ENCODE data around the gene TSPAN18. TPM values are rescaled to one million over a fixed set of nuclear protein-coding genes. Genes with fewer than 3 reads are reported as not detected.

The TSPAN18 gene
- total and polyA plus RNA-seq, 2 experiments from 2014 or later: 6.0 to 10.6 TPM

DNA sequence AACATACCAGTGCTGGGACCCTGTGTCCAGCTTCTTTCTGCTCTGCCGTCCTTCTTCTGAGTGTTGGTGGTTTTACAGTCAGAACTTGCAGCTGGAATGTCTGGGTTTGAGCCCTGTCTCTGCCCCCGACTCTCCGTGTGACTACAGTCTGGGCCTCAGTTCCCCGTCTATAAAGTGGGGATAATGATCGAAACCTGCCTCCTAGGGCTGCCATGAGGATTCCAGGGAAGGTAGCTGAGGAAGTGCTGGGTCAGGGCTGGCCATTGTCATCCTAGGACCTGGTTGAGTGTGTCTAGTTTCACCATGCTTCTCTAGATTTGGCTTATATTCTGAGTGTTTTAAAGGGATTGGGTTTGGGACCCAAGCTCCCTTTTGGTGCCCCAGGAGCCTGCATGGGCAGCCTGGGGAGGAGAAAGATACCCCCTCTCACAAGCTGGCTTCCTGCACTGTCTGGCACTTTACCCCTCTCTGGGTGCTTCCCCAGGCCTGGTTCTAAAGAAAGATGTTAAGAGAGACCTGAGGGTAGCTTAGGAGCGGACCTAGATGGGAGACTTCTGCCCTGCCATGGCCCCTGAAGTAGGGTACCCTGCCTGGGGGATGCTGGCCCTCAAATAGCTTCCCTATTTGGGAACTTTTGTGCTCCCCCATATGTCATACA, 49.9 kb downstream of the TSPAN18 start (continued):
- TF ChIP-seq, protein P1, sequence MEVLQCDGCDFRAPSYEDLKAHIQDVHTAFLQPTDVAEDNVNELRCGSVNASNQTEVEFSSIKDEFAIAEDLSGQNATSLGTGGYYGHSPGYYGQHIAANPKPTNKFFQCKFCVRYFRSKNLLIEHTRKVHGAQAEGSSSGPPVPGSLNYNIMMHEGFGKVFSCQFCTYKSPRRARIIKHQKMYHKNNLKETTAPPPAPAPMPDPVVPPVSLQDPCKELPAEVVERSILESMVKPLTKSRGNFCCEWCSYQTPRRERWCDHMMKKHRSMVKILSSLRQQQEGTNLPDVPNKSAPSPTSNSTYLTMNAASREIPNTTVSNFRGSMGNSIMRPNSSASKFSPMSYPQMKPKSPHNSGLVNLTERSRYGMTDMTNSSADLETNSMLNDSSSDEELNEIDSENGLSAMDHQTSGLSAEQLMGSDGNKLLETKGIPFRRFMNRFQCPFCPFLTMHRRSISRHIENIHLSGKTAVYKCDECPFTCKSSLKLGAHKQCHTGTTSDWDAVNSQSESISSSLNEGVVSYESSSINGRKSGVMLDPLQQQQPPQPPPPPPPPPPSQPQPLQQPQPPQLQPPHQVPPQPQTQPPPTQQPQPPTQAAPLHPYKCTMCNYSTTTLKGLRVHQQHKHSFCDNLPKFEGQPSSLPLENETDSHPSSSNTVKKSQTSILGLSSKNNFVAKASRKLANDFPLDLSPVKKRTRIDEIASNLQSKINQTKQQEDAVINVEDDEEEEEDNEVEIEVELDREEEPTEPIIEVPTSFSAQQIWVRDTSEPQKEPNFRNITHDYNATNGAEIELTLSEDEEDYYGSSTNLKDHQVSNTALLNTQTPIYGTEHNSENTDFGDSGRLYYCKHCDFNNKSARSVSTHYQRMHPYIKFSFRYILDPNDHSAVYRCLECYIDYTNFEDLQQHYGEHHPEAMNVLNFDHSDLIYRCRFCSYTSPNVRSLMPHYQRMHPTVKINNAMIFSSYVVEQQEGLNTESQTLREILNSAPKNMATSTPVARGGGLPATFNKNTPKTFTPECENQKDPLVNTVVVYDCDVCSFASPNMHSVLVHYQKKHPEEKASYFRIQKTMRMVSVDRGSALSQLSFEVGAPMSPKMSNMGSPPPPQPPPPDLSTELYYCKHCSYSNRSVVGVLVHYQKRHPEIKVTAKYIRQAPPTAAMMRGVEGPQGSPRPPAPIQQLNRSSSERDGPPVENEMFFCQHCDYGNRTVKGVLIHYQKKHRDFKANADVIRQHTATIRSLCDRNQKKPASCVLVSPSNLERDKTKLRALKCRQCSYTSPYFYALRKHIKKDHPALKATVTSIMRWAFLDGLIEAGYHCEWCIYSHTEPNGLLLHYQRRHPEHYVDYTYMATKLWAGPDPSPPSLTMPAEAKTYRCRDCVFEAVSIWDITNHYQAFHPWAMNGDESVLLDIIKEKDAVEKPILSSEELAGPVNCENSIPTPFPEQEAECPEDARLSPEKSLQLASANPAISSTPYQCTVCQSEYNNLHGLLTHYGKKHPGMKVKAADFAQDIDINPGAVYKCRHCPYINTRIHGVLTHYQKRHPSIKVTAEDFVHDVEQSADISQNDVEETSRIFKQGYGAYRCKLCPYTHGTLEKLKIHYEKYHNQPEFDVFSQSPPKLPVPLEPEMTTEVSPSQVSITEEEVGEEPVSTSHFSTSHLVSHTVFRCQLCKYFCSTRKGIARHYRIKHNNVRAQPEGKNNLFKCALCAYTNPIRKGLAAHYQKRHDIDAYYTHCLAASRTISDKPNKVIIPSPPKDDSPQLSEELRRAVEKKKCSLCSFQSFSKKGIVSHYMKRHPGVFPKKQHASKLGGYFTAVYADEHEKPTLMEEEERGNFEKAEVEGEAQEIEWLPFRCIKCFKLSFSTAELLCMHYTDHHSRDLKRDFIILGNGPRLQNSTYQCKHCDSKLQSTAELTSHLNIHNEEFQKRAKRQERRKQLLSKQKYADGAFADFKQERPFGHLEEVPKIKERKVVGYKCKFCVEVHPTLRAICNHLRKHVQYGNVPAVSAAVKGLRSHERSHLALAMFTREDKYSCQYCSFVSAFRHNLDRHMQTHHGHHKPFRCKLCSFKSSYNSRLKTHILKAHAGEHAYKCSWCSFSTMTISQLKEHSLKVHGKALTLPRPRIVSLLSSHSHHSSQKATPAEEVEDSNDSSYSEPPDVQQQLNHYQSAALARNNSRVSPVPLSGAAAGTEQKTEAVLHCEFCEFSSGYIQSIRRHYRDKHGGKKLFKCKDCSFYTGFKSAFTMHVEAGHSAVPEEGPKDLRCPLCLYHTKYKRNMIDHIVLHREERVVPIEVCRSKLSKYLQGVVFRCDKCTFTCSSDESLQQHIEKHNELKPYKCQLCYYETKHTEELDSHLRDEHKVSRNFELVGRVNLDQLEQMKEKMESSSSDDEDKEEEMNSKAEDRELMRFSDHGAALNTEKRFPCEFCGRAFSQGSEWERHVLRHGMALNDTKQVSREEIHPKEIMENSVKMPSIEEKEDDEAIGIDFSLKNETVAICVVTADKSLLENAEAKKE (CRISPR knock-in tag; IDR thresholded peaks at IDR 0.05): no peak
- TF ChIP-seq JUNB (IDR thresholded peaks at IDR 0.05; ENCODE audit: unreplicated experiment): no peak
- TF ChIP-seq EZH2 (IDR thresholded peaks at IDR 0.05; ENCODE audit: low read depth, unreplicated experiment): no peak
- no peak for TF ChIP-seq NANOG (IDR thresholded peaks at IDR 0.05; ENCODE audit: borderline replicate concordance)
- TF ChIP-seq STAT1 (IDR thresholded peaks at IDR 0.05; ENCODE audit: unreplicated experiment): no peak
- no peak for TF ChIP-seq EZH2phosphoT487 (IDR thresholded peaks at IDR 0.05; ENCODE audit: unreplicated experiment)
- no peak for TF ChIP-seq CREB1 (CRISPR knock-in tag; IDR thresholded peaks at IDR 0.05; ENCODE audit: low read depth)
- no peak for TF ChIP-seq ZNF114 (CRISPR knock-in tag; IDR thresholded peaks at IDR 0.05)
- TF ChIP-seq, protein P2, sequence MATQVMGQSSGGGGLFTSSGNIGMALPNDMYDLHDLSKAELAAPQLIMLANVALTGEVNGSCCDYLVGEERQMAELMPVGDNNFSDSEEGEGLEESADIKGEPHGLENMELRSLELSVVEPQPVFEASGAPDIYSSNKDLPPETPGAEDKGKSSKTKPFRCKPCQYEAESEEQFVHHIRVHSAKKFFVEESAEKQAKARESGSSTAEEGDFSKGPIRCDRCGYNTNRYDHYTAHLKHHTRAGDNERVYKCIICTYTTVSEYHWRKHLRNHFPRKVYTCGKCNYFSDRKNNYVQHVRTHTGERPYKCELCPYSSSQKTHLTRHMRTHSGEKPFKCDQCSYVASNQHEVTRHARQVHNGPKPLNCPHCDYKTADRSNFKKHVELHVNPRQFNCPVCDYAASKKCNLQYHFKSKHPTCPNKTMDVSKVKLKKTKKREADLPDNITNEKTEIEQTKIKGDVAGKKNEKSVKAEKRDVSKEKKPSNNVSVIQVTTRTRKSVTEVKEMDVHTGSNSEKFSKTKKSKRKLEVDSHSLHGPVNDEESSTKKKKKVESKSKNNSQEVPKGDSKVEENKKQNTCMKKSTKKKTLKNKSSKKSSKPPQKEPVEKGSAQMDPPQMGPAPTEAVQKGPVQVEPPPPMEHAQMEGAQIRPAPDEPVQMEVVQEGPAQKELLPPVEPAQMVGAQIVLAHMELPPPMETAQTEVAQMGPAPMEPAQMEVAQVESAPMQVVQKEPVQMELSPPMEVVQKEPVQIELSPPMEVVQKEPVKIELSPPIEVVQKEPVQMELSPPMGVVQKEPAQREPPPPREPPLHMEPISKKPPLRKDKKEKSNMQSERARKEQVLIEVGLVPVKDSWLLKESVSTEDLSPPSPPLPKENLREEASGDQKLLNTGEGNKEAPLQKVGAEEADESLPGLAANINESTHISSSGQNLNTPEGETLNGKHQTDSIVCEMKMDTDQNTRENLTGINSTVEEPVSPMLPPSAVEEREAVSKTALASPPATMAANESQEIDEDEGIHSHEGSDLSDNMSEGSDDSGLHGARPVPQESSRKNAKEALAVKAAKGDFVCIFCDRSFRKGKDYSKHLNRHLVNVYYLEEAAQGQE (IDR thresholded peaks at IDR 0.05; ENCODE audit: unreplicated experiment): no peak
- no peak for TF ChIP-seq POLR2AphosphoS5 (IDR thresholded peaks at IDR 0.05; ENCODE audit: low read depth)

Data from GM23338 (cell line).